Activated naive CD4-positive, alpha-beta T cell treated with anti-CD3 and anti-CD28 coated beads, Interleukin-2, amount 50 U/mL, for 24 hours (primary cell): ENCODE results near the gene PITPNC1.
A peak's percentile ranks its signal among the peaks of the same experiment; 100 is the strongest.
"Not testable (repeated sequence)": the region's sequence is repeated elsewhere in the genome, so short reads cannot be mapped to it uniquely, and the experiment has no call there.

ENCODE experiments used
- H3K27ac Mint-ChIP-seq: one replicate; pipeline ENCODE4 v1.8.0; 2021; ENCODE audit warnings: mild to moderate bottlenecking, mixed read lengths
- H3K27me3 Mint-ChIP-seq: one replicate; pipeline ENCODE4 v1.8.0; 2021; ENCODE audit warnings: mixed read lengths
- H3K36me3 Mint-ChIP-seq: one replicate; pipeline ENCODE4 v1.8.0; 2021; ENCODE audit warnings: mixed read lengths
- H3K4me1 Mint-ChIP-seq: one replicate; pipeline ENCODE4 v1.8.0; 2021; ENCODE audit warnings: mixed read lengths
- H3K4me3 Mint-ChIP-seq: one replicate; pipeline ENCODE4 v1.8.0; 2021; ENCODE audit warnings: mild to moderate bottlenecking, mixed read lengths
- H3K9me3 Mint-ChIP-seq: one replicate; pipeline ENCODE4 v1.8.0; 2021; ENCODE audit warnings: mixed read lengths

The PITPNC1 gene

DNA sequence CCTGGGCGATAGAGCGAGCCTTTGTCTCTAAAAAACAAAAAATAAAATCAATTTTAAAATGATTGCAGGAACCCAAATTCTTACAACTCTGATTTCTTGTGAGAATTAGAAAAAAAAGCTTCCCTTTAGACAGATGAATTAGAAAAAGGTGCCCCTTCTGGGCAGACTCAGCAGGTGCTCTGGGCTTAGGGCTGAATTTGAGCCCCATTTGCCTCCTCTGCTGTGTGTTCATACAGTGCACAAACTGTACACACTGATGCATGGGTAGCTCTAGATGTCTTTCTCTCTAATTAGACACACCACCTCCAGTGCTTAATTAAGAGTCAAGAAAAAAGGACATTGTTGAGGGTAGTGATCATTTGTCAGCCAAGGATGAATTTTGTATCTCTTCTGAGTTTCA, 302.1 kb downstream of the PITPNC1 start:
- Mint-ChIP-seq H3K27me3 (no peaks in the 10 kb centered on the region), H3K27ac (peak overlapping the region; percentile 87), H3K4me1 (peaks cover 17% of the 10 kb centered on the region), H3K9me3 (no peaks in the 10 kb centered on the region), H3K36me3 (peaks cover 1% of the 10 kb centered on the region), H3K4me3 (no peak overlapping the region)

DNA sequence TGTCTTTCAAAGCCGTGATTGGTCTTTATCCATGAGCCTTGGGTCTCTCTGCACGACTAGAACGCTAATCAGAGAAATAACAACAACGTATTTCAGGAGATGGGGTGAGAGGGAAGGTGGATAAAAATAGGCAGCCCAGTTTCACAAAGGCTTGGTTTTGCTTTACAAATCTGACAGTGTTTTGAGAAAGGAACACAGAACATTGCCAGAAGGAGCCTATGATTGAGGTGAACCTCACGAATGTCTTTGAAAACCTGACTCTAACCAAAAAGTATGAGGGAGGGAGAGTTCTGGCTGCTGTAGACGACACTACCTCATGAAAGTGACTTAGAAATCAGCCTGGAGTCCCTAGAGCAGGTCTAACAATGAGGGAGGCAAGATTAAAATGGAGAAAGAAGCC, 302.6 kb downstream of the PITPNC1 start:
- peaks cover 17% of the 10 kb centered on the region for H3K4me1 Mint-ChIP-seq
- H3K27ac Mint-ChIP-seq, result peak overlapping the region; percentile 87
- no peak overlapping the region for H3K4me3 Mint-ChIP-seq
- peaks cover 1% of the 10 kb centered on the region for H3K36me3 Mint-ChIP-seq
- no peaks in the 10 kb centered on the region for H3K27me3 Mint-ChIP-seq
- no peaks in the 10 kb centered on the region for H3K9me3 Mint-ChIP-seq

DNA sequence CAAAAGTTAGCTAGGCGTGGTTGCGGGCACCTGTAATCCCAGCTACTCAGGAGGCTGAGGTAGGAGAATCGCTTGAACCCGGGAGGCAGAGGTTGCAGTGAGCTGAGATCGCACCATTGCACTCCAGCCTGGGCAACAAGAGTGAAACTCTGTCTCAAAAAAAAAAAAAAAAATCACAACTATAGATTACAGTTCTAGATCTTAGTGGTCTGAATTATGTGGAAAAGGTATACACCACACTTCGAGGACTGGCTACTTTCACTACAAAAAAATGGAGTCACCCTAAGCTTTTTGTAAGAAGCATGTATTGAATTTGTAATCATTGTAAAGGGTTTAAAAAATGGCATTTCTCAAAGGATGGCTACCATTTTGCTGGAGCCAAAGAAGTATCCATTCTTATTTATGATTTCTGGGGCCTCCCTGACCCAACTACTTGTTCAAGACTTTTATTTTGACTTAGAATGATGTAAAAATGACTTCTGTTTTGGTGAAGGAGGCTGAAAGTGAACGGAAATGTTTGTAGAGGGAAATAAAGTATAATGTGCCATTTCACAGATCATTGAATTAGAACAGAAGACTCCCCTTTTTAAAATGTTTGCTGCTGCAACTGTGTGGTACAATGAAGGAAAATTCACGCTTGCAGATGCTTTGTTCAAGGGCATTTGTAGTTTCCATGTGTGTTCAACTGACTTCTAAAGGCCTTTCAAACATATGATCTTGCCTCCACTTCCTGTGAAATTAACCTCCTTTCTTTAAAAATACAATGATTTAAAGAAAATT, 303.6 kb downstream of the PITPNC1 start:
- Mint-ChIP-seq H3K27ac (peak overlapping the region; percentile 43), H3K27me3 (no peaks in the 10 kb centered on the region), H3K36me3 (no peaks in the 10 kb centered on the region), H3K9me3 (no peaks in the 10 kb centered on the region), H3K4me1 (peaks cover 17% of the 10 kb centered on the region), H3K4me3 (no peak overlapping the region)

DNA sequence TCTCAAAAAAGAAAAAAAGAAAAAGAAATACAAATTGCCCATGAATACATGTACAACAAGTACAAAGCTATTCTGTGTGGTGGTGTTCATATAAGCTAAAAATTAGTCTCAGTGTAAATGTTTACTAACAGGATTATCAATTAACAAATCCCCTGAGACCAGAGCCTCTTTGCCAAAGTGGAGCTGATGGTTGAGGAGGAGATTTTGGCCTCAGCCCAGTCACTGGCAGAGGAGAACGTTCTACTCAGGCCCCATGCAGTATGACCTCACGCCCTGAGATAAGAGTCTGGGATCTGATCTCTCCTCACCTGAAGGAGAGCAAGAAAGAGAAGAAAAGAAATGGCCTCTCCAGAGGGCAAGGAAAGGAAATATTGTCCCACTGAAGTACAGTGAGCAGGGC, 305.1 kb downstream of the PITPNC1 start:
- Mint-ChIP-seq H3K27me3 (no peaks in the 10 kb centered on the region), H3K27ac (no peak overlapping the region), H3K9me3 (no peaks in the 10 kb centered on the region), H3K4me1 (peaks cover 17% of the 10 kb centered on the region), H3K36me3 (no peaks in the 10 kb centered on the region), H3K4me3 (no peak overlapping the region)

DNA sequence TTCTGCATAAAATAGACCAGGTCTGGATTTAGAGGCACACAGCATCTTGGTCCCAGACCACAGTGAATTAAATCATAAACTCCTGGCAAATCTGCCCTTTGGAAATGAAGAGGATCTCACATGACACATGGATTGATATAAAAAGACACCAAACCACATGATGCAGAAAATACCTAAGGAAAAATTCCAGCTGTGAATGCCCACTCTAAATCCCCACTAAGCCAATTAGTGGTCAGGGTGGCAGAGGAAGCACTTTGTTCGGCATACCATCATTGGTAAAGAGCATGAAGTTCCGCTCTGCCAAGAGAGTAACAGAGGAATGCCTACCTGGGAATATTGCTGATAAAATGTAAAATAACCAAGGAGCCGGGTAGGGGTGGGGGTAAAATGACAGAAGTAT, 308.3 kb downstream of the PITPNC1 start:
- H3K4me3 Mint-ChIP-seq, result no peak overlapping the region
- no peak overlapping the region for H3K27ac Mint-ChIP-seq
- peaks cover 11% of the 10 kb centered on the region for H3K4me1 Mint-ChIP-seq
- H3K36me3 Mint-ChIP-seq, result no peaks in the 10 kb centered on the region
- H3K27me3 Mint-ChIP-seq, result no peaks in the 10 kb centered on the region
- H3K9me3 Mint-ChIP-seq, result no peaks in the 10 kb centered on the region

DNA sequence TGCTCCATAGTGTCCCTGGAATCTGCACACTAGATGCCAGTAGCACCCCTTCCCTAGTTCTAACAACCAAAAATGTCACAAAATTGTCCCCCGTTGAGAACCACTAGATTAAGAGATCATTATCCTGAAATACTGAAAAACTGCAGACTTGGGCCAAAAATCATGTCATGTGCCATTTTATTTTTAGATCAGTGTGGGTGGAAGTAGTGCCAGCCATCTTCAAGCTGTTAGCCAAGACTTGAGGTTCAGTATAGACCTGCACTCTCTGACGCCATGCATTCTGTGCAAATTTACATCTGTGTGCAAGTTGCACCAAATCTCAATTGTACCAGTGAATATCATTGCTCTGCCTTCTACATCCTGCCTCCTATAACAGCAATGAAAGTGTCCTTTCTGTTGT, 309.2 kb downstream of the PITPNC1 start:
- Mint-ChIP-seq H3K9me3 (no peaks in the 10 kb centered on the region), H3K4me1 (peaks cover 4% of the 10 kb centered on the region), H3K27me3 (no peaks in the 10 kb centered on the region), H3K27ac (peak overlapping the region; percentile 36), H3K4me3 (no peak overlapping the region), H3K36me3 (no peaks in the 10 kb centered on the region)

DNA sequence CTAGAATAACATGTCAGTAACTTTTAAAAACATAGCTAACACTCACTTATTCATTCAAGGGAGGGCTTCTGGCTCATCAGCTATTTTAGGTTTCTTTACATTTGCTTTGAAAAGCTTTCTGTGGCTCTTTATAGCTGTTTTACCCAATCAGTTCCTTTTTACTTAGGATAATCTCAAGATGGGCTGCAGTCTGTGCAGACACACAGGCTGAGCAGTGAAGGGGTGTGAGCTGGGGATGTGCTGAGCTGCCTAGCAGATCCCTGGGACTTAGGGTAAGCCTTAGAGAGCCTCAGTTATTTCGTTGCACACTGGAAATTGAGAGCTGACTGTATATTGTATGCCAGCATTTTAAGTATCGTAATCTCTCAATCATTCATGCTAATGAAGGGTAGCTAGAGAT, 310.4 kb downstream of the PITPNC1 start:
- no peak overlapping the region for H3K4me3 Mint-ChIP-seq
- no peak overlapping the region for H3K27ac Mint-ChIP-seq

DNA sequence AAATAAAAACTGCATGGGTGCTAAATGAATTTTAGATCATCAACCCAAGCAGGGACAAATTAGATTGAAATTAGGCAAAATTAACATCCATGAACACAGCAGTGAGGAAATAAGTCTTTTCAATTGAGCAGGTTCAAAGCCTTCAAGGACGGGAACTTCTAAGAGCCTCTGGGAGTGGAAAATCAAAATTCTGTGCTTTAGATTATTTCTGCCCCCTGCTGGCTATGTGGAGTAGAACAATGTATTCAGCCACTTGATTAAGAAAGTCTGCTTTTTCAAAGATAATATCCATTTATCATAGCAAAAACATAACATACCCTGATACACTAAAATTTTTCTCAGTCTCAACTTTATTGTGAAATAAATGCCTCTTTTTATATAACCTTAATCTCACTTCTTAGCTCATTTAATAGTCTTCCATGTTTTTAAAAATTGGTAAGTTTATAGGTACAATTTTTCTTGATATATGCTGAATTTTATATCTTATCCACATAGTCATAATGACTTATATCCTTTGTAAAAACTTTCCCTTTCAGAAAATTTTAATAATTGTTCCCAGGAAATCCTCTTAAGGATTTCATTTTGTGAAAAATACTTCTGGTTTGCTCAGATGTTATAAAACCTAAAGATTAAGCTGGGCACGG, 312.6 kb downstream of the PITPNC1 start:
- no peak overlapping the region for H3K4me3 Mint-ChIP-seq
- H3K4me1 Mint-ChIP-seq, result peaks cover 4% of the 10 kb centered on the region
- peaks cover 6% of the 10 kb centered on the region for H3K36me3 Mint-ChIP-seq
- H3K27me3 Mint-ChIP-seq, result no peaks in the 10 kb centered on the region
- H3K27ac Mint-ChIP-seq, result no peak overlapping the region
- no peaks in the 10 kb centered on the region for H3K9me3 Mint-ChIP-seq

More for the DNA sequence above, 310.4 kb downstream of the PITPNC1 start:
- H3K9me3 Mint-ChIP-seq, result no peaks in the 10 kb centered on the region
- peaks cover 4% of the 10 kb centered on the region for H3K4me1 Mint-ChIP-seq
- H3K36me3 Mint-ChIP-seq, result peaks cover under 1% of the 10 kb centered on the region
- H3K27me3 Mint-ChIP-seq, result no peaks in the 10 kb centered on the region

DNA sequence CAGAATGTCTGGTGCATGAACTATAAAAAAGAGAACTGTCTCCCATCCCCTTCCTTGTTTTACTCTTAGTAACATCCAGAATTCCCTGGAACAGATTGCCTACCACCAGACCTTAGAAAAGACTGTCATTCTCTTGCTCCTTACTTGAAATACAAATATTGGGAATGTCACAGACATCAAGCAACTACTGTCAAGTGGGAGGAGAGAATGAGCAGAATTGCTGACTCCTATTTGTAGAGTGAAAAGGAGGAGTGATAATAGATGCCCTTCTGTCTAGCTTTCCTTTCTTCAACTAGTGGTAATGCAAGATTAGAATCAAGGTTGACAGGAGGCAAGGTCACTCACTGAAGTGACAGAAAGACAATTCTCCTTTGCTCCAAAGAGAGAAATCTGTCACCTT, 316.7 kb downstream of the PITPNC1 start:
- no peak overlapping the region for H3K27ac Mint-ChIP-seq
- no peak overlapping the region for H3K4me3 Mint-ChIP-seq
- H3K4me1 Mint-ChIP-seq, result peaks cover 4% of the 10 kb centered on the region
- no peaks in the 10 kb centered on the region for H3K9me3 Mint-ChIP-seq
- H3K27me3 Mint-ChIP-seq, result no peaks in the 10 kb centered on the region
- H3K36me3 Mint-ChIP-seq, result peaks cover 6% of the 10 kb centered on the region

DNA sequence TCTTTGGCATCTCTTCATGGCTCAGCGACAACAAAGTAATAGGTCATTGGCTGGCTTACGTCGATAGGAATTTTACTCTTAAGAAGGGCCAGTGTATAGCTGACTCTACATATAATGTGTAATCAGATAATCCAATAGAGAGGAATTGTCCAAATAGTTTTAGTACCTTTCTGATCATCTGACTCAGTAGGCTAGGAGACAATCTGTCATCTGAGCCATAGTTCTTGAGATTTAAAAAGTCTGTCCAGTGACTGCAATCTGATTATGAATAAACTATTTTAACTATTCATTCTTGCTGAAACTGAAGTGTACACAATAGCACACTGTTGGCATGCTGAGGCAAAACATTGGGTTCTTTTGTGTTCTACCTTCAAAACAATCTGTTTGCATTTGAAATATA, 319.3 kb downstream of the PITPNC1 start:
- H3K27me3 Mint-ChIP-seq, result no peaks in the 10 kb centered on the region
- peaks cover 6% of the 10 kb centered on the region for H3K36me3 Mint-ChIP-seq
- H3K4me1 Mint-ChIP-seq, result no peaks in the 10 kb centered on the region
- H3K27ac Mint-ChIP-seq, result no peak overlapping the region
- no peak overlapping the region for H3K4me3 Mint-ChIP-seq
- H3K9me3 Mint-ChIP-seq, result no peaks in the 10 kb centered on the region

DNA sequence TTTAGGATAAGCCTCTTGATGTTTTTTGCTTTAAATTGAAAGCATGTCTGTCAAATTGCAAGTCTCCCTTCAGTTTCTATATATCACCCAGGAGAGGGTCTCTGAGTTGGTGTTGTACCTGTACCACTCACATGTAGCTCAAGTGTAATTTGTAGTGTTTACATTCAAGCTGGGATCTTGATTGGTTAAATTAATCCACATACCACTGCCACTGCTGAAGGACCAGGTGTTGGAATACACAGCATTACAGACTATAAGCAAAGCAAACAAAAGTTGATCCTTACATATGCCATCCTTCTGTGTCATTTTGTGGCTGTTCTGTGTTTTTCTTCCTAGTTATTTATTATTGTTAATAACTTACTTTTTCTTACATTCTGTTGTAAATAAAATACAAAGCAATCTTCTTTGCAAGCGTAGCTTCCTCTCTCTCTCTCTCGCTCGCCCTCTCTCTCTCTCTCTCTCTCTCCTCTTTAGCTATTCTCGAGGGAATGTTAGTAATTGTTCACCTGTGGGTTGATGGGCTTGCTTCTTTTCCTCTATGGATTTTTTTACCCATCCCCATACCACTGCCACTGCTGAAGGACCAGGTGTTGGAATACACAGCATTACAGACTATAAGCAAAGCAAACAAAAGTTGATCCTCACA, 319.9 kb downstream of the PITPNC1 start:
- Mint-ChIP-seq H3K4me1 (no peaks in the 10 kb centered on the region), H3K27ac (peak overlapping the region; percentile 37), H3K4me3 (no peak overlapping the region), H3K27me3 (no peaks in the 10 kb centered on the region), H3K36me3 (peaks cover 6% of the 10 kb centered on the region), H3K9me3 (no peaks in the 10 kb centered on the region)

DNA sequence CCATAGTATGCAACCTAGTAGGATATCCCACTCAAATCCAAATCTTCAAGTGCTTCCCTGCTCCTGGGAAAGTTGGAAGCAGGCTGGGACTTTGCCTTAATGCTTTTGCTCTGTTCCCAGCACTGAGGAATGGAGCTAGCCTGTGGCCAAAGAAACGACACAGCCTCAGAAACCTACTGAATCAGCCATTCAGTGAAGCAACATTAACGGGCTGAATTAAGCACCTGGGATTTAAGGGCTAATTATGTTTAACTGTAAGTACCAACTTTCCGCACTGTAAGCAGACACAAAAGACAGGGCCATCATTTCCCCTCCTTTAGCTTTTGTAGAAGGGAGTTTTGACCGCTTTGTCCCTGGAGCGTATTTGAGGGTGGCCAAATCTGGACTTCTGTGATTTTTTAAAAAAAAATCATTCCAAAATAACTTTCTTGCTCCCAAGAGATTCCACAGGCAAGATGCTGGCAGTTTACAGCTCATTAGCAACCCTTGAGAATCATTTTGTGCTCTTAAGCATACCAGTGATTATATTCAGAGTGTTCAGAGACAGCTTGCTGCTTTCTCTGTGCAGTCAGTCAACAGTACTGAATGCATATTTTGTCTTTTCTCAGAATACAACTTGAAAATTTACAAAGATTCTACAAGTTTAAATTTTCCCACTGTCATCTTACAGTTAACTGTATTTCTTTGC, 323.1 kb downstream of the PITPNC1 start:
- no peaks in the 10 kb centered on the region for H3K4me1 Mint-ChIP-seq
- H3K27ac Mint-ChIP-seq, result no peak overlapping the region
- no peaks in the 10 kb centered on the region for H3K36me3 Mint-ChIP-seq
- H3K27me3 Mint-ChIP-seq, result no peaks in the 10 kb centered on the region
- no peak overlapping the region for H3K4me3 Mint-ChIP-seq
- no peaks in the 10 kb centered on the region for H3K9me3 Mint-ChIP-seq

DNA sequence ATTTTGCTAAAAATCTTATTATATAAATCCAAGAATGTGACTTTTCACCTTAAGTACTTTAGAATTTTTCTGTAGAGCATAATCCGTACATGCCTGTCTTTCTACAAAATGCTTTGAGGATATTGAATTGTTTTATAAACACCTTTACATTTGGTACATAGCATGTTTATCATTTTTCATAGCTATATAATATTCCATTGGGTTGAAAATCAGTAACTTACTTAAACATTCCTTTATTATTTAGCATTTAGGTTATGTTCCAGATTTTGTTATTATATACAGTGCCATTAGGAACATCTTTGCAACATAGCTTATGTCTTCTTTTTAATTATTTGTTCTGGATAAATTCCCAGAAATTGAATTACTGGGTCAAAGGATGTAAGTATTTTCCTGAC, 323.6 kb downstream of the PITPNC1 start:
- Mint-ChIP-seq H3K27ac (no peak overlapping the region), H3K4me3 (no peak overlapping the region), H3K4me1 (no peaks in the 10 kb centered on the region), H3K36me3 (no peaks in the 10 kb centered on the region), H3K27me3 (no peaks in the 10 kb centered on the region), H3K9me3 (no peaks in the 10 kb centered on the region)

DNA sequence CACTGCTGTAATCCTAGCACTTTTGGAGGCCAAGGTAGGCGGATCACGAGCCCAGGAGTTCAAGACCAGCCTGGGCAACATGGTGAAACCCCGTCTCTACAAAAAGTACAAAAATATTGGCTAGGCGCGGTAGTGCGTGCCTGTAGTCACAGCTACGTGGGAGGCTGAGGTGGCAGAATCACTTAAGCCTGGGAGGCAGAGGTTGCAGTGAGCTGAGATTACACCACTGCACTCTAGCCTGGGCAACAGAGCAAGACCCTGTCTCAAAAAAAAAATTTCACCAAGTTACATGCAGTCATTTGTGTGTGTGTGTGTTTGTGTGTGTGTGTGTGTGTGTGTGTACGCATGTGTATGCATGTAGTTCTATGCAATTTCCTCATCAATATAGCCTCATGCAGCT, 325.8 kb downstream of the PITPNC1 start:
- not testable (repeated sequence) for H3K4me1 Mint-ChIP-seq, H3K36me3 Mint-ChIP-seq, H3K9me3 Mint-ChIP-seq, H3K27ac Mint-ChIP-seq, H3K4me3 Mint-ChIP-seq, H3K27me3 Mint-ChIP-seq

DNA sequence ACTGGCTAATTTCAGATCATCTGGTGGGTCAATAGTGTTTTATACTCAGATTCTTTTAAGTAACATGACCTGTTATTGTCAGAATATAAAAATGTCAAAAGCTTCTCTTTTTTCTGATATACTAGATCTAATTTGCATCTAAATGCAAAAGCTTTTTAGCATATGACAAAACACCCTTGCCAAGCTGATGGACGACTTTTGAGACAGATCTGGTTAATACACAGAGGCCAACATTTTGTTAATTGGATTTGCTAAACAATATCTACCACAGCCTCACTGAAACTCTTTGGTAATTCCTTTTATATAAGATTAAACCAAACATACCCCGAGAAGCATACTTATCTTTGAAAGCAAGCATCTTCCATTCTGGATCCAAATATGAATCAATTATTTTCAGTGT, 330.4 kb downstream of the PITPNC1 start:
- Mint-ChIP-seq H3K4me1 (no peaks in the 10 kb centered on the region), H3K27ac (no peak overlapping the region), H3K9me3 (no peaks in the 10 kb centered on the region), H3K36me3 (no peaks in the 10 kb centered on the region), H3K4me3 (no peak overlapping the region), H3K27me3 (no peaks in the 10 kb centered on the region)

DNA sequence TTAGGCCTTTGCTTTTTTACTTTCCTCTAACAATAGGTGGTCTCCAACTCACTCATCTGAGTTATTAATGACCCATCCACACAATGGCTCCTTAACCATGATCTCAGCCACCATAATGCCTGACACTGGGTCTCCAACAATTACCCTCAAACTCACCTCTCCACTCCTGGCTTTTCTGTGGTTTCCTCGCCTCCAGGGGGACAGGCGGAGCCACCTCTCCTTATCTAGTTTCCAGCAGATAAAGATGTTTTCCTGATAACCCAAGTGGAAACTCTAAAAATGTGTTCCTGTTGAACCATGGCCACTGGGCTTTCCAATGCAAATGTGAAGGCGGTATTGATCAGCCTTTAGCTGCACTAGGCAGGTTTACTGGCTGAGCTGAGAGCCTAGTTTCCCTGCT, 331.3 kb downstream of the PITPNC1 start:
- Mint-ChIP-seq H3K9me3 (no peaks in the 10 kb centered on the region), H3K36me3 (no peaks in the 10 kb centered on the region), H3K27ac (no peak overlapping the region), H3K4me1 (no peaks in the 10 kb centered on the region), H3K27me3 (no peaks in the 10 kb centered on the region), H3K4me3 (no peak overlapping the region)
